ENCODE data around the gene M1AP.

Gene M1AP

DNA sequence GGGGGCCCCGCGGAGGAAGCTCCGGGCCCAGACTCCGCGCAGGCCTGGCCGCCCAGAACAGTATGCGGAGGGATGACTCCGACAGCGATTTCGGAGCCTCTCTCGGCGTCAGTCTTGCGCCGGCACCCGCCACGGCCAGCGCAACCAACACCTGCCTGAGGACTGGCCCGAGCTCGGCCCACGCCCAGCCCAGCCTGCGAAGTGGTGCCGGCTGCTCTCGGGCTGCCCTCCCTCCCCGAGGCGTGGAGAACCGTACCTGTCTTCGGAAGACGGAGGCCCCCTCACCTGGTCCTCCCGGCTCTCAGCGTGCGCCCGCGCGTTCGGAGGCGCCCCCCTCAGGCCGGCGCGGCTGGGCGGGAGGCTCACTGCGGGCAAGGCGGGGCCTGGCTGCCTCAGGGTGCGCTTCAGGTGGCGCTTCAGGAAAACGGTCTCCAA lies at the start of gene M1AP:
Gene M1AP (minus strand): TSS at position 322 of the 435 bp plus-strand sequence. CDS start 8,055 bp downstream, outside the sequence.
- no peak for DNase-seq (ENCODE audit: extremely low read depth, low read depth)
- TF ChIP-seq CTCF (IDR thresholded peaks at IDR 0.05; ENCODE audit: low read depth, low read length): peak; percentile 2; the same call in 1 of the 2 replicates

DNA sequence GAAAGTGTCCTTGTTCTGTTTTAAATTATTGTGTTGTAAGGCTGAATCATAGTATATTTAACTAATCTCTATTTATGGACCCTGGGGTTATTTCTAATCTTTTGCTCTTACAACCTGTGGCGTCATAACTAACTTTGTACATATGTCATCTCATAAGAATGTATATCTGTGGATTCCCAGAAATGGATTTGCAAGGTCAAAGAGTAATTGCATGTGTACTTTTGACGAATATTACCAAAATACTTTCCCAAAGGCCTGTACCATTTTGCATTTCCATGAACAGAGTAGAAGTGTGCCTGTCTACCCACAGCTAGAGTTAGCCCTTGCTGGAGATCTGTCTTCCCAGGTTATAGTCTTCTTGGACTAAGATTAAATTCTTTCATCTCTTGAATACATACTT lies 48.7 kb upstream of the M1AP start:
- no peak for TF ChIP-seq CTCF (IDR thresholded peaks at IDR 0.05; ENCODE audit: low read depth, low read length)
- DNase-seq (ENCODE audit: extremely low read depth, low read depth): peak; percentile 54

DNA sequence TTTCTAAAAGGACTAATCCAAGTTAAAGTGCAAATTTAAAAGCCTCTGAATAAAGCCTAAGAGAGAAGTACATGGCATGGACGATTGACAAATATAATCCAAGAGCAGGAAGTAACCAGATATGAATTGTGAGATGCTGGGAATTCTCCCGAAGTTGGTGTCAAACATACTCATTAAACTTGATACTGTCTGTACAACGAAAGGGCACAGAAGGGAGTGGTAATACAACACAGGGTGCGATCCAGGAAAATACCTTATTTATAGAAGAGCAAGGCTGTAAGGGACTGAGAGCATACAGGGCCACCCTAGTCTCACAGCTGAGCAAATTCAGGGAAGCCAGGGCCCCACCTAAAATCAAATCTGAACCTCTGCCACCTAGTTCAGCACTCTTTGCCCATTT lies 47.5 kb upstream of the M1AP start:
- DNase-seq (ENCODE audit: extremely low read depth, low read depth): no peak
- no peak for TF ChIP-seq CTCF (IDR thresholded peaks at IDR 0.05; ENCODE audit: low read depth, low read length)

GRCh38 chr2:74694281-74694680 lies 46.2 kb upstream of the M1AP start:
- TF ChIP-seq CTCF (IDR thresholded peaks at IDR 0.05; ENCODE audit: low read depth, low read length): no peak
- DNase-seq (ENCODE audit: extremely low read depth, low read depth): no peak

DNA sequence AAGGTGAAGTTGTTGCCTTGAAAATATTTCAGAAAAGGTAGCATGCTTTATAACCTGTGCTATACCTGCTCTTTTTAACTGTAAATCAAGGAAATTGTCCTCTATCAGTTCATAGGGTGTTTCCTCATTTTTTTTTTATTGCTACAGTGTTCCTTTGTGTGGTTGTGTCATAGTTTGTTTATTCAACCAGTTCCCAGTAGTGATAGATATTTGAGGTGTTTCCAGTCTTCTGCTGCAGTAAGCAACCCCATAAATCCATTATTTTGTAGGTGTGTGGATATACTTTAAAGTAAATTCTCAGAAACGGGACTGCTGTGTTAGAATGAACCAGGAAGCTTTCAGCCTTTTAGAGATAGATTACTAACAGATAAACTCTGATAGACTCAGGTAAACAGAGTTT lies 45.5 kb upstream of the M1AP start:
- TF ChIP-seq CTCF (IDR thresholded peaks at IDR 0.05; ENCODE audit: low read depth, low read length): no peak
- DNase-seq (ENCODE audit: extremely low read depth, low read depth): no peak

DNA sequence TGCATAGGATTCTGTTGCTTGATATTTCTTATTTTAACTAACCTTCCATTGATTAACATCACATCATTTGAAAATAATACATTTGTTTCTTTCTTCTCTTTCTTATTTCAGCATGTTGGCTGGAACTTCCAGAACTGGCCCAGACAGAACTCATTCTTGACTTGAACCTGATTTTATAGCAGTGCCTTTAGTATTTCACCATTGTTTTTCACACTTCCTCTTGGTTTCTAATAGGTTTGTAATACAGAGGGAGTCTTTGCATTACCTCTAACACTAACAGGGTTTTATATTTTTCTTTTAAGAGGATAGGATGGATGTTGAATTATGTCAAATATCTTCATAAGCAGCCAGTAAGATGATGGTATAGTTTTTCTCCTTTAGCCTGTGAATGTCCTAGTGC lies 45.1 kb upstream of the M1AP start:
- no peak for TF ChIP-seq CTCF (IDR thresholded peaks at IDR 0.05; ENCODE audit: low read depth, low read length)
- DNase-seq (ENCODE audit: extremely low read depth, low read depth): no peak

GRCh38 chr2:74691929-74692328 lies 43.8 kb upstream of the M1AP start:
- TF ChIP-seq CTCF (IDR thresholded peaks at IDR 0.05; ENCODE audit: low read depth, low read length): no peak
- no peak for DNase-seq (ENCODE audit: extremely low read depth, low read depth)

Data from AG09319 (cell line).